GM12878 (cell line): ENCODE data around the gene IMMP2L.

ENCODE experiments used
- HCFC1 ChIP-seq: fragments of 150-350 bp; IDR thresholded peaks from 2 replicates; pipeline ENCODE4 v1.6.1; 2014; ENCODE audit warnings: low read length
- MYC ChIP-seq: IDR thresholded peaks from 2 replicates; pipeline ENCODE4 v1.6.1; 2011; ENCODE audit warnings: mild to moderate bottlenecking, low read length, moderate library complexity, inconsistent platforms; ENCODE audit not compliant: insufficient read depth, insufficient replicate concordance, insufficient read length, severe bottlenecking
- PAX5 ChIP-seq: IDR thresholded peaks from 2 replicates; pipeline ENCODE4 v1.6.1; 2011; ENCODE audit warnings: low read depth, low read length, borderline replicate concordance

DNA sequence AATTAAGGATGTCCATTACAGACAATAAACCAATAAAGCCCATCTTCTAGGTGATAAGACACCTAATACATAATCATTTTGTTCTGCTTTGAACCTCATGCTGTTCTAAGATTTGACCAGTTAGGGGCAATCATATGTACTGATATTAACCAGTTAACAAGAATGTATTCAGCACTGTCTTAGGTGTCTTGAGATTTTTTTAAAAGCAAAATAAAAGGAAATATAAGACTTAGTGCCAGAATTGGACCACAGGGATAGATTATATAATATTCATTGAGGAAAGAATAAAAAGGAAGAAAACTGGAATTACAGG, 32.0 kb downstream of the IMMP2L start:
- TF ChIP-seq PAX5, result no peak
- TF ChIP-seq HCFC1, result no peak
- no peak for TF ChIP-seq MYC
